ENCODE measurements around the gene SLC49A3. TPM values are rescaled to one million over a fixed set of nuclear protein-coding genes. Genes with fewer than 3 reads are reported as not detected.

The SLC49A3 gene
- polyA plus RNA-seq, 3 donors: 9.5 to 29.8 (median 11.1) TPM

DNA sequence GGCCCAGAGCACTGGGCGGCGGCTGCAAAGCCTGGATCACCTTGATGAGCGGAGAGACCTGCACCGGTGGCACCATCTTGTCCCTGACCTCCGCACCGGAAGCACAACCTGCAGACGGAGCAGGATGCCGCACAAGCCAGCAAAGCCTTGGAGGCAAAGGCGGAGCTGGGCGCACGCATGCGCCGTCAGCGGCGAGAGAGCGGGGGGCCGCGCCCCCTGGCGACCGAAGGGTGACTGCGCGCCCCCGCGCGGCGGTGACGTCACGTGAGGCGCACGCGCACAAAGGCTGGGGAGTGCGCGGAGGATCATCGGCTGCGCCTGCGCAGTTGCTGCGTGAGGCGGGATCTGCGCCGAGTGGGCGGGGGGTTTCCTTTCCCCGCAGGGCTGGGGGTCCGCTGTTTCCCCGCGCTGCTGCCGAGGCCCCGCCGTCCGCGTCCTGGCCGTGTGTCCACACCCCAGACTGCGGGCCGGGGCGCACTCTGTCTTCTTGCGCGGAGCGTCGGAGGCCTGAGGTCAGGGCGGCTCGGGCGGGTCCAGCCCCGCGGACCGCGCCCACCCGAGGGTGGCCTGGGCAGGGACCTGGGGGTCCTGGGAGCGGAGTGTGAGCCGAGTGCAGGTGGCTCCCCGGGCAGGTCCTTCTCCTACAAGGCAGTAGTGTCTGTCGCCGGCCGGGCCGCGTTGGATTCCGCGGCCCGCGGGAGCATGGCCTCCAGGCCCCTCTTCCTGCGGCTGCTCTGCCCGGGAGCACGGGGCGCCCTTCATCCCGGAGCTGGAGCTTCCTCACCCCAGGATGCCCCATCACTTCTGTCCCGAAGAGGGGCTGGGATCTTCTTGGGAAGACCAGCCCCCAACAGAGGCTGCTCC lies 14.5 kb downstream of the SLC49A3 start, which contains the start of the genes ATP5ME and MYL5:
Gene ATP5ME (minus strand): TSS at position 105 of the 864 bp plus-strand sequence. CDS start 29 bp downstream, at position 76.
Gene MYL5 (plus strand): TSS at position 371 of the 864 bp plus-strand sequence. CDS start 3,485 bp downstream, outside the sequence.
- Mint-ChIP-seq H3K4me1 (peaks cover 13% of the 10 kb centered on the region), H3K36me3 (peaks cover 22 to 29% of the 10 kb centered on the region in 2 donors), H3K27me3 (ENCODE audit: low read depth in 3 of 3) (peaks cover 2 to 6% (median 5%) of the 10 kb centered on the region in 3 donors), H3K9me3 (no peaks in the 10 kb centered on the region), H3K27ac (peak within 1 kb of the TSS; percentile 82 to 92 (median 85)), H3K4me3 (peak within 1 kb of the TSS; percentile 77 to 86)
- Histone ChIP-seq H3K4me3 (replicated peaks in 1 of 3; ENCODE audit: low read depth in 2 of 3, low read length in 3 of 3) (peak within 1 kb of the TSS; percentile 77 to 92 (median 84)), H4K20me1 (ENCODE audit: insufficient read depth, low read length) (no peaks in the 10 kb centered on the region), H3K4me2 (replicated peaks; ENCODE audit: extremely low read depth, low read length, poor library complexity, severe bottlenecking) (peak within 1 kb of the TSS; percentile 75), H3K27me3 (ENCODE audit: control insufficient read depth in 2 of 2, insufficient read depth in 2 of 2, low read length in 2 of 2) (no peaks in the 10 kb centered on the region), H3K9ac (ENCODE audit: insufficient read depth, low read length, poor library complexity, severe bottlenecking) (peak within 1 kb of the TSS; percentile 98), H3K27ac (ENCODE audit: low read depth in 1 of 2, low read length in 2 of 2) (peak within 1 kb of the TSS; percentile 56 to 96), H3K4me1 (ENCODE audit: control insufficient read depth in 1 of 2, insufficient read depth in 2 of 2, low read length in 2 of 2) (peaks cover 19 to 23% of the 10 kb centered on the region in 2 donors), H3K36me3 (replicated peaks in 1 of 2; ENCODE audit: control insufficient read depth in 1 of 2, insufficient read depth in 2 of 2, low read length in 2 of 2) (peaks cover 12 to 20% of the 10 kb centered on the region in 2 donors), H3K79me2 (ENCODE audit: insufficient read depth, low read length) (peaks cover 20% of the 10 kb centered on the region), H3K9me3 (replicated peaks in 1 of 2; ENCODE audit: control insufficient read depth in 1 of 2, insufficient read depth in 1 of 2, low read length in 2 of 2) (no peaks in the 10 kb centered on the region), H2AFZ (ENCODE audit: insufficient read depth, low read depth, low read length, poor library complexity, severe bottlenecking) (peak within 1 kb of the TSS; percentile 94)
- intact Hi-C loops (cut with micrococcal nuclease): loop anchor here (5.0 to 10.0 kb wide), 2 partner anchors 33 to 180 kb away; partner anchors contain the start of genes PCGF3 (in 1 of the 2), PIGG (in 1 of the 2) and ZNF721 (in 1 of the 2)
- TF ChIP-seq, protein P1, sequence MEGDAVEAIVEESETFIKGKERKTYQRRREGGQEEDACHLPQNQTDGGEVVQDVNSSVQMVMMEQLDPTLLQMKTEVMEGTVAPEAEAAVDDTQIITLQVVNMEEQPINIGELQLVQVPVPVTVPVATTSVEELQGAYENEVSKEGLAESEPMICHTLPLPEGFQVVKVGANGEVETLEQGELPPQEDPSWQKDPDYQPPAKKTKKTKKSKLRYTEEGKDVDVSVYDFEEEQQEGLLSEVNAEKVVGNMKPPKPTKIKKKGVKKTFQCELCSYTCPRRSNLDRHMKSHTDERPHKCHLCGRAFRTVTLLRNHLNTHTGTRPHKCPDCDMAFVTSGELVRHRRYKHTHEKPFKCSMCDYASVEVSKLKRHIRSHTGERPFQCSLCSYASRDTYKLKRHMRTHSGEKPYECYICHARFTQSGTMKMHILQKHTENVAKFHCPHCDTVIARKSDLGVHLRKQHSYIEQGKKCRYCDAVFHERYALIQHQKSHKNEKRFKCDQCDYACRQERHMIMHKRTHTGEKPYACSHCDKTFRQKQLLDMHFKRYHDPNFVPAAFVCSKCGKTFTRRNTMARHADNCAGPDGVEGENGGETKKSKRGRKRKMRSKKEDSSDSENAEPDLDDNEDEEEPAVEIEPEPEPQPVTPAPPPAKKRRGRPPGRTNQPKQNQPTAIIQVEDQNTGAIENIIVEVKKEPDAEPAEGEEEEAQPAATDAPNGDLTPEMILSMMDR (IDR thresholded peaks at IDR 0.05): peak; percentile 93
- peak; percentile 94 to 96 (median 96) for DNase-seq
- WGBS (ENCODE audit: insufficient coverage): under 1% methylated on average over 82 of the region's 84 CpGs

DNA sequence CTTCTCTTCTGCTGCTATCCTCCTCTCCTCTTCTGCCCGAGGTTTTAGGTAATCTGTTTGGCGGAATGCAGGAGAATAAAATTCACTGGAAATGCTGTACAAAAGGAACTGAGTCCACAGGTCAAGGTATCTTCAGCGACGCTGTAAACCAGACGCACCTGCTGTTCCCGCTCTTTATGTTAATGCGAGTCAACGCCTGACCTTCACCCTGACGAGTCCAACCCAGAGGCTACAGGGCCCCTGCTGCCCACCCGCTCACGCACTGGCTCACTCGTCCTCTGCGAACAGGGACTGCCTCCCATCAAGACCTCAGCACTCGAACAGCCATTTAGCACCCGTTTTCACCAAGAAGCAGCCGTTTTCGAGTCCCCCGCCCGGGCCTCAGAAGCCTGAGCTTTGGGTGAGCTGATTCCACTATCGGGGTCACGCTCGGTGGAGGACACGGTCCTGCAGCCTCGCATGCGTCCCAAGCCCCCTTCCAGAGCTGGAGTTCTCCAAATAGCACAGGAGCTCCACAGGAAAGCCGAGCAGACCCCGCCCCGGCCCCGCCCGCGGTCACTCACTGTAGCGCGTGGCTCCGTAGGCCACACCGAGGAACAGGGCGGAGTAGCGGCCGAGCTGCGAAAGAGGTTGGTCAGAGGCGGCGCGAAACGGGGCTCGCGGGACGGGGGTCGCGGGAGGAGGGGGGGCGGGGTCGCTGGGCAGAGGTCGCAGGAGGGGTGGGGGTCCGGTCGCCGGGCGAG lies 15.4 kb downstream of the SLC49A3 start:
- intact Hi-C loops (cut with micrococcal nuclease): loop anchor here (5.0 to 10.0 kb wide), 2 partner anchors 34 to 179 kb away; partner anchors contain the start of genes PCGF3 (in 1 of the 2), PIGG (in 1 of the 2) and ZNF721 (in 1 of the 2)
- peak overlapping the region; percentile 54 for H2AFZ ChIP-seq (ENCODE audit: insufficient read depth, low read depth, low read length, poor library complexity, severe bottlenecking)
- peaks cover 19 to 23% of the 10 kb centered on the region in 2 donors for H3K4me1 ChIP-seq (ENCODE audit: control insufficient read depth in 1 of 2, insufficient read depth in 2 of 2, low read length in 2 of 2)
- peak overlapping the region; percentile 98 for H3K9ac ChIP-seq (ENCODE audit: insufficient read depth, low read length, poor library complexity, severe bottlenecking)
- Mint-ChIP-seq H3K36me3 (peaks cover 22 to 29% of the 10 kb centered on the region in 2 donors), H3K27me3 (ENCODE audit: low read depth in 3 of 3) (peaks cover 0 to 2% (median 0%) of the 10 kb centered on the region in 3 donors), H3K9me3 (no peaks in the 10 kb centered on the region), H3K27ac (peak overlapping the region in 6 of 7 donors; percentile 79 to 85 (median 83)), H3K4me1 (peaks cover 13% of the 10 kb centered on the region), H3K4me3 (peak overlapping the region; percentile 74 to 85)
- H3K9me3 ChIP-seq (replicated peaks in 1 of 2; ENCODE audit: control insufficient read depth in 1 of 2, insufficient read depth in 1 of 2, low read length in 2 of 2): no peaks in the 10 kb centered on the region
- H3K27ac ChIP-seq (ENCODE audit: low read depth in 1 of 2, low read length in 2 of 2): peak overlapping the region; percentile 12 to 96
- no peak for DNase-seq
- TF ChIP-seq, protein P1 (IDR thresholded peaks at IDR 0.05): no peak
- WGBS (ENCODE audit: insufficient coverage): 15% methylated on average over 34 of the region's 55 CpGs
- peak overlapping the region; percentile 75 for H3K4me2 ChIP-seq (replicated peaks; ENCODE audit: extremely low read depth, low read length, poor library complexity, severe bottlenecking)
- H4K20me1 ChIP-seq (ENCODE audit: insufficient read depth, low read length): no peaks in the 10 kb centered on the region
- peaks cover 12 to 20% of the 10 kb centered on the region in 2 donors for H3K36me3 ChIP-seq (replicated peaks in 1 of 2; ENCODE audit: control insufficient read depth in 1 of 2, insufficient read depth in 2 of 2, low read length in 2 of 2)
- peak overlapping the region; percentile 34 to 84 (median 50) for H3K4me3 ChIP-seq (replicated peaks in 1 of 3; ENCODE audit: low read depth in 2 of 3, low read length in 3 of 3)
- H3K79me2 ChIP-seq (ENCODE audit: insufficient read depth, low read length): peaks cover 20% of the 10 kb centered on the region
- no peaks in the 10 kb centered on the region for H3K27me3 ChIP-seq (ENCODE audit: control insufficient read depth in 2 of 2, insufficient read depth in 2 of 2, low read length in 2 of 2)
